ENCODE measurements around the gene KRIT1.
"Not testable (repeated sequence)": the region's sequence is repeated elsewhere in the genome, so short reads cannot be mapped to it uniquely, and the experiment has no call there.

KRIT1 gene

GRCh38 chr7:92177362-92177761 is 68.4 kb downstream of the KRIT1 start:
- Histone ChIP-seq H3K36me3 (ENCODE audit: control insufficient read depth, low read length) (no peaks in the 10 kb centered on the region), H3K4me2 (ENCODE audit: low read length) (no peak overlapping the region), H3K27ac (ENCODE audit: low read depth, low read length) (no peak overlapping the region), H3F3A (ENCODE audit: control insufficient read depth, insufficient read depth) (peaks cover 12% of the 10 kb centered on the region), H3K9me2 (replicated peaks; ENCODE audit: control insufficient read depth, low read length) (no peaks in the 10 kb centered on the region), H3K9me3 (ENCODE audit: control insufficient read depth, insufficient read depth, low read length) (no peaks in the 10 kb centered on the region), H3K4me3 (ENCODE audit: low read length) (no peak overlapping the region), H4K20me1 (ENCODE audit: control insufficient read depth, insufficient read depth, low read depth, low read length) (no peaks in the 10 kb centered on the region), H3K4me1 (ENCODE audit: control insufficient read depth, low read length) (peaks cover 17% of the 10 kb centered on the region), H3K79me2 (ENCODE audit: control insufficient read depth, low read length) (no peaks in the 10 kb centered on the region), H3K27me3 (ENCODE audit: control insufficient read depth, low read length) (peaks cover 11% of the 10 kb centered on the region)
- TF ChIP-seq EZH2phosphoT487 (IDR thresholded peaks at IDR 0.05; ENCODE audit: borderline replicate concordance, low read length), result no peak
- no peak for TF ChIP-seq CTCF (IDR thresholded peaks at IDR 0.05; ENCODE audit: low read depth, low read length, poor library complexity, severe bottlenecking)

GRCh38 chr7:92169529-92169928 is 76.2 kb downstream of the KRIT1 start:
- not testable (repeated sequence) for H3F3A ChIP-seq (ENCODE audit: control insufficient read depth, insufficient read depth); H3K9me2 ChIP-seq (replicated peaks; ENCODE audit: control insufficient read depth, low read length); H3K4me2 ChIP-seq (ENCODE audit: low read length); H3K79me2 ChIP-seq (ENCODE audit: control insufficient read depth, low read length); H3K27me3 ChIP-seq (ENCODE audit: control insufficient read depth, low read length); H3K9me3 ChIP-seq (ENCODE audit: control insufficient read depth, insufficient read depth, low read length); H3K27ac ChIP-seq (ENCODE audit: low read depth, low read length); H3K4me1 ChIP-seq (ENCODE audit: control insufficient read depth, low read length); H4K20me1 ChIP-seq (ENCODE audit: control insufficient read depth, insufficient read depth, low read depth, low read length); H3K4me3 ChIP-seq (ENCODE audit: low read length); H3K36me3 ChIP-seq (ENCODE audit: control insufficient read depth, low read length)

- Histone ChIP-seq H3K79me2 (ENCODE audit: control insufficient read depth, low read length) (no peaks in the 10 kb centered on the region), H3K9me2 (replicated peaks; ENCODE audit: control insufficient read depth, low read length) (no peaks in the 10 kb centered on the region), H3K27ac (ENCODE audit: low read depth, low read length) (no peak overlapping the region), H3K36me3 (ENCODE audit: control insufficient read depth, low read length) (no peaks in the 10 kb centered on the region), H3K4me3 (ENCODE audit: low read length) (no peak overlapping the region), H3K9me3 (ENCODE audit: control insufficient read depth, insufficient read depth, low read length) (no peaks in the 10 kb centered on the region), H4K20me1 (ENCODE audit: control insufficient read depth, insufficient read depth, low read depth, low read length) (no peaks in the 10 kb centered on the region), H3F3A (ENCODE audit: control insufficient read depth, insufficient read depth) (no peaks in the 10 kb centered on the region), H3K4me2 (ENCODE audit: low read length) (no peak overlapping the region), H3K27me3 (ENCODE audit: control insufficient read depth, low read length) (0 out of 2 replicates have a peak, but pooled peaks cover 7% of the 10 kb centered on the region), H3K4me1 (ENCODE audit: control insufficient read depth, low read length) (no peaks in the 10 kb centered on the region)
- TF ChIP-seq EZH2phosphoT487 (IDR thresholded peaks at IDR 0.05; ENCODE audit: borderline replicate concordance, low read length), result no peak
- TF ChIP-seq CTCF (IDR thresholded peaks at IDR 0.05; ENCODE audit: low read depth, low read length, poor library complexity, severe bottlenecking), result no peak
These were observed 84.4 kb downstream of the KRIT1 start for GRCh38 chr7:92161271-92161670.

GRCh38 chr7:92158660-92159575 is 86.8 kb downstream of the KRIT1 start:
- Histone ChIP-seq H4K20me1 (ENCODE audit: control insufficient read depth, insufficient read depth, low read depth, low read length) (no peaks in the 10 kb centered on the region), H3K4me1 (ENCODE audit: control insufficient read depth, low read length) (no peaks in the 10 kb centered on the region), H3K27ac (ENCODE audit: low read depth, low read length) (no peak overlapping the region), H3K4me3 (ENCODE audit: low read length) (no peak overlapping the region), H3F3A (ENCODE audit: control insufficient read depth, insufficient read depth) (no peaks in the 10 kb centered on the region), H3K36me3 (ENCODE audit: control insufficient read depth, low read length) (no peaks in the 10 kb centered on the region), H3K79me2 (ENCODE audit: control insufficient read depth, low read length) (no peaks in the 10 kb centered on the region), H3K27me3 (ENCODE audit: control insufficient read depth, low read length) (peaks cover 11% of the 10 kb centered on the region; the same call in 1 of the 2 replicates), H3K9me2 (replicated peaks; ENCODE audit: control insufficient read depth, low read length) (no peaks in the 10 kb centered on the region), H3K4me2 (ENCODE audit: low read length) (no peak overlapping the region), H3K9me3 (ENCODE audit: control insufficient read depth, insufficient read depth, low read length) (no peaks in the 10 kb centered on the region)
- no peak for TF ChIP-seq EZH2phosphoT487 (IDR thresholded peaks at IDR 0.05; ENCODE audit: borderline replicate concordance, low read length)
